Epidermal melanocyte (primary cell): ENCODE data around the gene RBM27.
"Not testable (repeated sequence)": the region's sequence is repeated elsewhere in the genome, so short reads cannot be mapped to it uniquely, and the experiment has no call there.

Source experiments
- DNase-seq: peaks from one replicate; pipeline ENCODE4 v3.0.0; 2011; ENCODE audit warnings: low spot score; ENCODE audit not compliant: insufficient read length

Gene RBM27, protein sequence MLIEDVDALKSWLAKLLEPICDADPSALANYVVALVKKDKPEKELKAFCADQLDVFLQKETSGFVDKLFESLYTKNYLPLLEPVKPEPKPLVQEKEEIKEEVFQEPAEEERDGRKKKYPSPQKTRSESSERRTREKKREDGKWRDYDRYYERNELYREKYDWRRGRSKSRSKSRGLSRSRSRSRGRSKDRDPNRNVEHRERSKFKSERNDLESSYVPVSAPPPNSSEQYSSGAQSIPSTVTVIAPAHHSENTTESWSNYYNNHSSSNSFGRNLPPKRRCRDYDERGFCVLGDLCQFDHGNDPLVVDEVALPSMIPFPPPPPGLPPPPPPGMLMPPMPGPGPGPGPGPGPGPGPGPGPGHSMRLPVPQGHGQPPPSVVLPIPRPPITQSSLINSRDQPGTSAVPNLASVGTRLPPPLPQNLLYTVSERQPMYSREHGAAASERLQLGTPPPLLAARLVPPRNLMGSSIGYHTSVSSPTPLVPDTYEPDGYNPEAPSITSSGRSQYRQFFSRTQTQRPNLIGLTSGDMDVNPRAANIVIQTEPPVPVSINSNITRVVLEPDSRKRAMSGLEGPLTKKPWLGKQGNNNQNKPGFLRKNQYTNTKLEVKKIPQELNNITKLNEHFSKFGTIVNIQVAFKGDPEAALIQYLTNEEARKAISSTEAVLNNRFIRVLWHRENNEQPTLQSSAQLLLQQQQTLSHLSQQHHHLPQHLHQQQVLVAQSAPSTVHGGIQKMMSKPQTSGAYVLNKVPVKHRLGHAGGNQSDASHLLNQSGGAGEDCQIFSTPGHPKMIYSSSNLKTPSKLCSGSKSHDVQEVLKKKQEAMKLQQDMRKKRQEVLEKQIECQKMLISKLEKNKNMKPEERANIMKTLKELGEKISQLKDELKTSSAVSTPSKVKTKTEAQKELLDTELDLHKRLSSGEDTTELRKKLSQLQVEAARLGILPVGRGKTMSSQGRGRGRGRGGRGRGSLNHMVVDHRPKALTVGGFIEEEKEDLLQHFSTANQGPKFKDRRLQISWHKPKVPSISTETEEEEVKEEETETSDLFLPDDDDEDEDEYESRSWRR

GRCh38 chr5:146203011-146203871 lies at the start of gene RBM27:
Gene RBM27 (plus strand): TSS chr5:146203605. CDS start chr5:146203766, 161 bp downstream.
- DNase-seq, result peak; percentile 99

DNA sequence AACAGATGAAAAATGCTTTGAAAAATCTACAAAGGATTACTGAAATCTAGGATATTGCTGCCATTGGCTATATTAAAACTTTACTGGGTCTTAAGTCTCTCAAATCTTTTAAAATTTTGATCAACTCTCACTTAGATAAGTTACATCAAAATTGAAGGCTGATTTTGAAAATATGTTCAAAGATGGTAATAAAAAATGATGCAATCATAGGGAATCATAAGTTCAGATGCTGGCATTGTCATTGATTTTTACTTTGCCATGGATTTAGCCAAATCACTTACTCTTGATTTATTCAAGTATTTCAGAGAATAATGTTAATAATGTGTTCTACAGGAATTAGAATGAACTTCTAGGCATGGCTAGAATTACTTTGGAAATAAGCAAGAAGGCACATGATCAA lies 45.1 kb upstream of the RBM27 start:
- no peak for DNase-seq

- DNase-seq, result no peak
These were observed 39.0 kb upstream of the RBM27 start for GRCh38 chr5:146164382-146164781.

GRCh38 chr5:146165460-146165859 lies 37.9 kb upstream of the RBM27 start:
- no peak for DNase-seq

- DNase-seq, result no peak
These were observed 37.5 kb upstream of the RBM27 start for GRCh38 chr5:146165903-146166302.

GRCh38 chr5:146169076-146169475 lies 34.3 kb upstream of the RBM27 start:
- DNase-seq, result no peak

DNA sequence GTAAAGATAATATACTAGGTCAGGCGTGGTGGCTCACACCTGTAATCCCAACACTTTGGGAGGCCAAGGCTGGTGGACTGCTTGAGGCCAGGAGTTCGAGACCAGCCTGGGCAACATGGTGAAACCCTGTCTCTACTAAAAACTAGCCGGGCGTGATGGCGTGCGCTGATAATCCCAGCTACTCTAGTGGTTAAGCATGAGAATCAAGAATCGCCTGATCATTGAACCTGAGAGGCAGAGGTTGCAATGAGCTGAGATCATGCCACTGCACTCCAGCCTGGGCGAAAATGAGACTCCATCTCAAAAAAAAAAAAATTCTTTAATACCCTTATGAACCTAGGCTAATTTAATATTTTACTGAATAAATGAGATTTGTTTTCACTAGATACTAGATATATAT lies 30.4 kb upstream of the RBM27 start:
- not testable (repeated sequence) for DNase-seq

- no peak for DNase-seq
These were observed 29.8 kb upstream of the RBM27 start for GRCh38 chr5:146173597-146173996.

DNA sequence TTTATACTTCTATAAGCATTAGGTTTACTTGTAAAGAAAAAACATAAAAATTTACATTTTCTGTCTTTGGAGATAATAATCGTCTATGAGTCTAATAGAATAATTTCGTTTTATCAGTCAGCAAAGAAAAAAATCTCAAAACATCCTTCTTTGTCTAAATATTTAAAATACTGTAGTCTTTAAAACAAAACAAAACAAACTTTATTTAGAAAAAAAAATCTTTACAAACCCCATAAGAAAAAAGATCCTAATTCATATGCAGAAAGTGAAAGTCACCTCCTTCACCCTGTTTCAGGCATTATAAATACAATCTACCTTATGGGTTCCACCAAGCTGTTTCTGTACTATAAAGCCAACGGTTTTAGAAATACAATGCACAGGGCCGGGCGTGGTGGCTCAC lies 26.6 kb upstream of the RBM27 start:
- no peak for DNase-seq

- no peak for DNase-seq
These were observed 23.7 kb upstream of the RBM27 start for GRCh38 chr5:146179696-146180095.

DNA sequence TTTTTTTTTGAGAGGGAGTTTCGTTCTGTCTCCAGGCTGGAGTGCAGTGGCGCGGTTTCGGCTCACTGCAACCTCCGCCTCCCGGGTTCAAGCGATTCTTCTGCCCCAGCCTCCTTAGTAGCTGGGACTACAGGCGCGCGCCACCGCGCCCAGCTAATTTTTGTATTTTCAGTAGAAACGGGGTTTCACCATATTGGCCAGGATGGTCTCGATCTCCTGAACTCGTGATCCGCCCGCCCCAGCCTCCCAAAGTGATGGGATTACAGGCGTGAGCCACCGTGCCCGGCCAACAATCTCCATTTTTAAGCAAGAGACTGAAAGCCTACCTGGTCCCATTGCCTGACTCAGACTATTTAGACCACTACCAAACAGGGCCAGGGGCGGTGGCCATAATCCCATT lies 20.0 kb upstream of the RBM27 start:
- DNase-seq, result not testable (repeated sequence)

DNA sequence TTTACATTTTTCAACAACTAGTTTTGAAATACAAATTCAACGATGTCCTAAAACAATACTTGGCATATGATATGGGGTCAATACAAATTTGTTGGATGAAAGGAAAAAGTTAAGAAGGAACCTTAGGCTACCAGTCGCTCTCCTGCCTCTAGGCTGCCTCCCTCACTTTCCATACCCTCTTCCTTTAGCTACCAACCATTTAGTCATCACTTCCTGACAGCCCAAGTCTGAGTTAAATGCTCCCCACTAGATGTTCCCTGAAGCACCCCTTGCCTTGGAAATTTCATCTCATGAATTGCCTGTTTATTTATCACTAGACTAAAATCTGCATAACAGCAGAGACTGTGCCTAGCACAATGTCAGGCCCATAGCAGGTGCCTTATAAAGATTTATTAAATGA lies 18.2 kb upstream of the RBM27 start:
- no peak for DNase-seq

DNA sequence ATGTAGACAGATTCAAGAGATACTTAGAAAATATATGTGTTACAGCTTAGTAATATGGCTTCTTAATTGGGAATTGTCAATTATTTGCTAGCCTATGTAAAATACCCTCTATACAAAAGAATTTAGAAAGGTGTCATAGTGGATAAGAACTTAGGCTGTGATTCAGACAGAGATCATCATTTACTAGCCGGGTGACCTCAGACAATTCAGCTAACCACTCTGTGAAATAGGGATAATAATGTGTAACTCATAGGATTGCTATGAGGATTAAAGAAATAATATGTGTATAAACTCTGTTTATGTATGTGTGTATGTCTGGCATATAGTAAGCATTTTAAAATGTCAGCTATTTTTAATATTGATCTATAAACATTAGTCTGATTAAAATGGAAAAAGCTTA lies 15.0 kb upstream of the RBM27 start:
- DNase-seq, result no peak

- no peak for DNase-seq
These were observed 10.8 kb upstream of the RBM27 start for GRCh38 chr5:146192571-146193043.

DNA sequence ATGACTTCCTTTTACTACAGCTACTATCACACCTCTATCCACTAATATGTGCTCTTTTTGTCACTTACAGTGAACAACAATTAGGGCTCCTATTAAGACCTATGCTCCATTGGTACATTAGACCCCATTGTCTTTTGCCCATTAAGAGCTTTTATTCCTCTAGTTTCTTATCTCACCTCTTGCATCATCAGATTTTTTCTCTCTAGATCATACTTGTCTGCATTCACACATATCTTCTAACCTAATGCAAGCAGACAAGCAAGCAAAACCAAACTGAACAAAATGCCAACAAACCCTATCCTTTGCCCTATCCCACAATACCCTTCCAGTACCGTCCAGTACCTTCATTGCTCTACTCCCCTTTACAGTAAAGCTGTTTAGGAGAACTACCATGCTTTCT lies 10.1 kb upstream of the RBM27 start:
- no peak for DNase-seq

- not testable (repeated sequence) for DNase-seq
These were observed 8.4 kb upstream of the RBM27 start for GRCh38 chr5:146194997-146195396.

- DNase-seq, result no peak
These were observed 6.9 kb upstream of the RBM27 start for GRCh38 chr5:146196459-146197048.

DNA sequence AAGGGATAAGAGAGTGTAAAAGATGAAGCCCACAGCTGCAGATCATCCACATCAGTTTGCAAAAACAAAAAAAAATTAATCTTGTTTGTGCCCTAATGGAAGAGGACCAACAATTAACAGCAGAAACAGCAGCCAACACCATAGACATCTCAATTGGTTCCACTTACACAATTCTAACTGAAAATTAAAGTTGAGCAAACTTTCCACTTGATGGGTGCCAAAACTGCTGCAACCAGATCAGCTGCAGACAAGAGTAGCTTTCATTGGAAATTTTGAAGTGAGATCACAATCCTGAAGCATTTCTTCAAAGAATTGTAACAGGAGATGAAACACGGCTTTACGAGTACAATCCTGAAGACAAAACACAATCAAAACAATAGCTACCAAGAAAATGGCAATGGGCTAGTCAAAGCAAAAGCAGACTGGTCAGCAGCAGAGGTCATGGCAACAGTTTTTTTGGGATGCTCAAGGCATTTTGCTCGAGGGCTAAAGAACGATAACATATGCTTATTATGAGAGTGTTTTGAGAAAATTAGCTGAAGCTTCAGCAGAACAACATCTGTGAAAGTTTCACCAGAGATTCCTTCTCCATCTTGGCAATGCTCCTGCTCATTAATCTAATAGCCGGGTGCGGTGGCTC lies 4.1 kb upstream of the RBM27 start:
- no peak for DNase-seq

- not testable (repeated sequence) for DNase-seq
These were observed 1.6 kb upstream of the RBM27 start for GRCh38 chr5:146201795-146202194.

- DNase-seq, result no peak
These were observed 427 bp downstream of the RBM27 start for GRCh38 chr5:146203872-146204192.
